Activated naive CD8-positive, alpha-beta T cell treated with anti-CD3 and anti-CD28 coated beads for 36 hours (primary cell): ENCODE data around the gene MYH6. TPM values are rescaled to one million over a fixed set of nuclear protein-coding genes. Genes with fewer than 3 reads are reported as not detected.

ENCODE experiments used
- DNase-seq: peaks from one replicate; pipeline ENCODE4 v3.0.0; 2021
- H3K27ac Mint-ChIP-seq: one replicate; pipeline ENCODE4 v1.8.0; 2022; ENCODE audit warnings: mild to moderate bottlenecking, moderate library complexity, mixed read lengths
- H3K27me3 Mint-ChIP-seq: one replicate; pipeline ENCODE4 v1.8.0; 2022; ENCODE audit warnings: mild to moderate bottlenecking, mixed read lengths
- H3K36me3 Mint-ChIP-seq: one replicate; pipeline ENCODE4 v1.8.0; 2021; ENCODE audit warnings: mild to moderate bottlenecking, mixed read lengths
- H3K4me1 Mint-ChIP-seq: one replicate; pipeline ENCODE4 v1.8.0; 2021; ENCODE audit warnings: mixed read lengths
- H3K4me3 Mint-ChIP-seq: one replicate; pipeline ENCODE4 v1.8.0; 2022; ENCODE audit warnings: mild to moderate bottlenecking, moderate library complexity, mixed read lengths
- H3K9me3 Mint-ChIP-seq: one replicate; pipeline ENCODE4 v1.8.0; 2022; ENCODE audit warnings: mixed read lengths
- total RNA-seq, 2 experiments: library from RNA; stranded (reverse); gene quantifications; one replicate each; pipeline ENCODE4 v1.2.3, GENCODE V29; 2021

Gene MYH6
- total RNA-seq, 2 experiments from 2014 or later = not detected

DNA sequence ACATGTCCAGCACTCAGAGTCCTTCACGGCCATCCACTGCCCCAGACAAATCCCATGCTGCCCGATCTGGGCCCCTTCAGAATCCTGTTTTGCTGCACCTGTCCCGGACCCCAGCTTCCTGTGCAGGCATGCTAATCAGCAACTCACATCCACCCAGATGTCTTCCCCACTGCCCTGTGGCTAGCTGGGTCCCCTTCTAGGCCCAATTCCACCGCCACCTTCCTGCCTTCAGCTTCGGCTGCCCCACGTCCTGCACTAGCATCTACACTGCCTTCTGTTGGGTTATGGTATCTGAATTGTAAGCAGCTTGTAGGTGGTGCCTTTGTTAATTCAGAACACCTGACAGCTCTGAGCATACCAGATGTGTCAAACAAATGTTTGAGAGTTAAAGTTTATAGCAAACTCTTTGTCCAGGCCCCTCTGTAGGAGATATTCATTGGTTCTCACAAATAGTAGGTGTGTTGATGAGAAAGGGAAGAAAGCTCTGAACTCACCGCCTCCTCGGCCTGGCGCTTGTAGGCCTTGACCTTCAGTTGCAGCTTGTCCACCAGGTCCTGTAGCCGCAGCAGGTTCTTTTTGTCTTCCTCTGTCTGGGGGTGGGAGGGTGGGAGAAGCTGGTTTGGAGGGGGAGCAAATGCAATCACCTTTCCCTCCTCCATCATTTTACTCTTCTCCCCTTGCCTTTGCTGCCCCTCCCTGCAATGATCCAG lies 25.2 kb downstream of the MYH6 start:
- H3K27ac Mint-ChIP-seq = no peak overlapping the region
- peaks cover 11% of the 10 kb centered on the region for H3K27me3 Mint-ChIP-seq
- H3K9me3 Mint-ChIP-seq = no peaks in the 10 kb centered on the region
- no peaks in the 10 kb centered on the region for H3K36me3 Mint-ChIP-seq
- H3K4me3 Mint-ChIP-seq = no peak overlapping the region
- no peak for DNase-seq
- H3K4me1 Mint-ChIP-seq = no peaks in the 10 kb centered on the region

GRCh38 chr14:23382276-23382675 lies 25.8 kb downstream of the MYH6 start:
- Mint-ChIP-seq H3K36me3 (no peaks in the 10 kb centered on the region), H3K27ac (no peak overlapping the region), H3K4me1 (no peaks in the 10 kb centered on the region), H3K4me3 (no peak overlapping the region), H3K27me3 (peaks cover 11% of the 10 kb centered on the region), H3K9me3 (no peaks in the 10 kb centered on the region)
- DNase-seq = no peak

DNA sequence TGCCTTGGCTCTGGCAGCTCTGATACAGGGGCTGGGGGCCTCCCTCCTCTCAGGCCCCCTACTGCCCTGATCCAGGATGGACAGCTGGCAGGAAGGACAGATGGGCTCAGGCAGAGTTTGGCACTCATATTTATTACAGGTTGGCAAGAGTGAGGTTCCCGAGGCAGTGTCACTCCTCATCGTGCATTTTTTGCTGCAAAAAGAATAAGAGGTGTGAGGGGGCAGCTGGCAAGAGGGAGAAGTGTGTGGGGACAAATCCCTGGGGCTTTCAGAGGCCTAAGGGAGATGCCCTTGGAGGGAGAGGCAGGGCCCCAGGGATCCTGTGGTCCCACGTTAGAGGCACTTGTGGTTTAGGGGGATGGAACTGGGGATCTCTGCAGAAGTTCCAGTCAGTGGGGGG lies 26.2 kb downstream of the MYH6 start:
- H3K36me3 Mint-ChIP-seq = no peaks in the 10 kb centered on the region
- H3K27me3 Mint-ChIP-seq = peaks cover 11% of the 10 kb centered on the region
- no peak overlapping the region for H3K27ac Mint-ChIP-seq
- H3K4me3 Mint-ChIP-seq = no peak overlapping the region
- DNase-seq = no peak
- H3K9me3 Mint-ChIP-seq = no peaks in the 10 kb centered on the region
- no peaks in the 10 kb centered on the region for H3K4me1 Mint-ChIP-seq

DNA sequence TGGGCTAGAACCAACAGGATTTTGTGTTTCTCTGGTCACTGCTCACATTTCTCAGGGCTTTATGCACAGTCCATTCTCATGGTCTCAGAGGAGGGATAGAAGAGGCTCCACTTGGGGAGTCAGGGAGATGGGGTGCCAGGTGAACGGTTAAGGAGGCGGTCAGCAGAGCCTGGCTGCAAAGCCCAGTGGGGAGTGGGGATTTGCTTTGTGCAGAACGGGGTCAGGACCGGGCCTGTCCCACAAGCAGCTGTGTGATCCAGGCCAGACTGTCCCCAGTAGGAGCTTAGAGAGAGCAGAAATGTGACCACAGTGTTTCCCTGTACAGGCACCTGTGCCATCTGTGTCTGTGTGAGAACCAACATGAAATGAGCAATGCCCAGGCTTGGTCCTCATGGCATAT lies 27.1 kb downstream of the MYH6 start:
- DNase-seq = no peak
- Mint-ChIP-seq H3K9me3 (no peaks in the 10 kb centered on the region), H3K4me1 (no peaks in the 10 kb centered on the region), H3K36me3 (no peaks in the 10 kb centered on the region), H3K27ac (no peak overlapping the region), H3K4me3 (no peak overlapping the region), H3K27me3 (peaks cover 11% of the 10 kb centered on the region)

GRCh38 chr14:23380197-23380914 lies 27.7 kb downstream of the MYH6 start:
- Mint-ChIP-seq H3K36me3 (no peaks in the 10 kb centered on the region), H3K27ac (no peak overlapping the region), H3K4me3 (no peak overlapping the region), H3K9me3 (no peaks in the 10 kb centered on the region), H3K27me3 (peaks cover 11% of the 10 kb centered on the region), H3K4me1 (no peaks in the 10 kb centered on the region)
- no peak for DNase-seq

- Mint-ChIP-seq H3K27ac (no peak overlapping the region), H3K4me3 (no peak overlapping the region), H3K27me3 (peaks cover 11% of the 10 kb centered on the region), H3K36me3 (no peaks in the 10 kb centered on the region), H3K9me3 (no peaks in the 10 kb centered on the region), H3K4me1 (no peaks in the 10 kb centered on the region)
- peak; percentile 65 for DNase-seq
These were observed 28.5 kb downstream of the MYH6 start for GRCh38 chr14:23379366-23380196.

DNA sequence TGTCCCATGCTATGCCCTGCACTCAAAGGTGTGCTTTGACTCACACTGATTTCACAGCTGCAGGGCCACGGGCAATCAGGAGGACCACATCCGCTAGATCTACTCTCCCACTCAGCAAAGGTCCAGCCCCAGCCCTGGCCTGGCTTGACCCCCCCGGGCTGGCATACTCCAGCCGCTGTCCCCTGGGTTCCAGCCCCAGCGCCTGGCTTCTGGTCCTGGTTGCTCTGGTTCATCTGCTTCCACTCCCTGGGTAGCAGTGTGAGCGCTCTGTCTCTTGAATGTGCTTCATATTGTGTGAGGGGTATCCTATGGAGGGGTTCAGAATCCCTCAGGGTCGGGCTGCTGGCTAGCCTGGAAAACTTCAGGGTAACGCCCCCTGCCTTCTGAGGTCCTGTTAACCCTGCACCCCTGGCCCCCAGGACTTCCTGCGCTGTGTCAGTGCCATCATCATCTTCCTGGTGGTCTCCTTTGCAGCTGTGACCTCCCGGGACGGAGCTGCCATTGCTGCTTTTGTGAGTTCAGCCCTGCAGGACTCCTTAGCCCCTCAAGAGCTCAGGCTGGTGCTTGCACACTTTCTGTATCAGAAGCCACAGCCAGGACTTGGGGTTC lies 29.4 kb downstream of the MYH6 start:
- Mint-ChIP-seq H3K4me3 (no peak overlapping the region), H3K4me1 (no peaks in the 10 kb centered on the region), H3K27me3 (peaks cover 11% of the 10 kb centered on the region), H3K36me3 (no peaks in the 10 kb centered on the region), H3K27ac (no peak overlapping the region), H3K9me3 (no peaks in the 10 kb centered on the region)
- no peak for DNase-seq

GRCh38 chr14:23377573-23378563 lies 30.2 kb downstream of the MYH6 start:
- no peak overlapping the region for H3K4me3 Mint-ChIP-seq

GRCh38 chr14:23377198-23377550 lies 30.9 kb downstream of the MYH6 start:
- Mint-ChIP-seq H3K4me3 (no peak overlapping the region), H3K36me3 (no peaks in the 10 kb centered on the region), H3K27ac (no peak overlapping the region), H3K9me3 (no peaks in the 10 kb centered on the region), H3K4me1 (no peaks in the 10 kb centered on the region), H3K27me3 (peaks cover 5% of the 10 kb centered on the region)
- no peak for DNase-seq

More at GRCh38 chr14:23377573-23378563, 30.2 kb downstream of the MYH6 start:
- peaks cover 11% of the 10 kb centered on the region for H3K27me3 Mint-ChIP-seq
- H3K27ac Mint-ChIP-seq = no peak overlapping the region
- no peak for DNase-seq
- H3K4me1 Mint-ChIP-seq = no peaks in the 10 kb centered on the region
- H3K36me3 Mint-ChIP-seq = no peaks in the 10 kb centered on the region
- no peaks in the 10 kb centered on the region for H3K9me3 Mint-ChIP-seq

GRCh38 chr14:23376482-23377197 lies 31.4 kb downstream of the MYH6 start, which contains the start of gene CMTM5:
TSS of gene CMTM5 (plus strand) at chr14:23377046. CDS start at chr14:23377252, 206 bp downstream.
- Mint-ChIP-seq H3K27me3 (peaks cover 3% of the 10 kb centered on the region), H3K27ac (no peak within 1 kb of the TSS), H3K4me3 (no peak within 1 kb of the TSS), H3K9me3 (no peaks in the 10 kb centered on the region), H3K4me1 (peaks cover 2% of the 10 kb centered on the region), H3K36me3 (no peaks in the 10 kb centered on the region)
- no peak for DNase-seq

- Mint-ChIP-seq H3K36me3 (no peaks in the 10 kb centered on the region), H3K9me3 (no peaks in the 10 kb centered on the region)
These were observed 32.4 kb downstream of the MYH6 start for GRCh38 chr14:23375527-23376251.

GRCh38 chr14:23373041-23373440 lies 35.0 kb downstream of the MYH6 start:
- no peak for DNase-seq
- Mint-ChIP-seq H3K4me1 (peaks cover 2% of the 10 kb centered on the region), H3K36me3 (no peaks in the 10 kb centered on the region), H3K4me3 (no peak overlapping the region), H3K27me3 (peaks cover 4% of the 10 kb centered on the region), H3K27ac (no peak overlapping the region), H3K9me3 (no peaks in the 10 kb centered on the region)

More at GRCh38 chr14:23375527-23376251, 32.4 kb downstream of the MYH6 start:
- no peak for DNase-seq
- Mint-ChIP-seq H3K27me3 (peaks cover 3% of the 10 kb centered on the region), H3K4me1 (peaks cover 2% of the 10 kb centered on the region), H3K4me3 (no peak overlapping the region), H3K27ac (no peak overlapping the region)

GRCh38 chr14:23372509-23372908 lies 35.6 kb downstream of the MYH6 start, which contains the start of gene IL25:
TSS of gene IL25 (plus strand) at chr14:23372809.
- no peak for DNase-seq
- Mint-ChIP-seq H3K4me3 (no peak within 1 kb of the TSS), H3K4me1 (peaks cover 2% of the 10 kb centered on the region), H3K27ac (no peak within 1 kb of the TSS), H3K36me3 (no peaks in the 10 kb centered on the region), H3K27me3 (peaks cover 7% of the 10 kb centered on the region), H3K9me3 (no peaks in the 10 kb centered on the region)
